DMS 273 treated with DMSO at 0.1 percent for 48 hours (cell line): ENCODE data around the gene SS18L1.
"Not testable (repeated sequence)": the region's sequence is repeated elsewhere in the genome, so short reads cannot be mapped to it uniquely, and the experiment has no call there.

Source experiments
- DNase-seq: peaks from one replicate; lab custom pipeline; 2025; lab: John Stamatoyannopoulos, UW

The SS18L1 gene

DNA sequence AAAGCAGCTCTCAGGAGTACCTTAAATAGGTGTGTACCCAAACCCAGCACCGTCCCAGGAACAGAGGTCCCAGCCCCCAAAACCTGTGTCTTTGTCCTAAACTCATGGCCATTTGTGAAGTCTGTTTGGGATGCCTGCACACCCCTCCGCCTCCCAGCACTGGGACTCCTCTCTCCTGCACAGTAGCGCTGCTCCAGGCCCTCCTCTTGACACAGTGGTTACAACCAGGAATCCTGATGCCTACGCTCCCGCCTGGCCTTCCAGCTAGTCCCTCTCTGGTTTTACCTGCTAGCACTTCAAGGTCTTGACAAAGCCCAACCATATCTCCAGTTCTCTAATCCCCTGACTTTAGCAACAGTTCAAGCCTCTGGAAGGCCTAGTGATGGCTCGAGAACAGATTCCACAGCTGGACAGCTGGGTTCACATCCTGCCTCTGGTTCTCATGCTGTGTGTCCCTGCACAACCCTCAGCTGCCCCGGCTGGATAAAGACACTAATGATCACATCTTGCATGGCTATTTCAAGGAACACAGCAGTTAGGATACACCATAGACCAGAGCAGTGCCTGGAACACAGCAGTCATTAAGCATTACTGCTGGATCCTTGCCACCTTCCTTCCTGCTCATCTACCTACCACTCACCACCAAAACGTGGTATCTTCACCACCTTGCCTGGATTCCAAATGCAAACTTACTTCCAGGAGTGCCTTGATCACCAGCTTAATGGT is 5.9 kb upstream of the SS18L1 start:
- no peak for DNase-seq

- DNase-seq: no peak
Measured at GRCh38 chr20:62138204-62138543, 5.4 kb upstream of the SS18L1 start.

DNA sequence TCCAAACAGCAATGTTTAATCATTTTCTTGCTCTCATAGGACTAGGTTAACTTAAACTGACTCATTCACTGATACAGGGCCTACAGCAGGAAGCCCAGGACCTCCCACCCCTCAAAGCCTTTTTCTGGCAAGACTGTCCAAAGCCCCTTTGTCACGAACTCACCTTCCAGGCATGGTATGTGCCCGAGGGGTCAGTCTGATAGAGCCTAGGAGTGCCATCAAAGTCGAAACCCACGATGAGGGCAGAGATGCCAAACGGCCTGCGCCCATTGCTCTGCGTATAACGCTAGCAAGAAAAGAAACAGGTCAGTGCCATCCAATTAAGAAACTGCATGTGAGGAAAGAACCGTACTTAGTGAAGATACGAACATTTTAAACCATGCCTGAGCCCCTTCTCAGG is 4.7 kb upstream of the SS18L1 start:
- DNase-seq: no peak

GRCh38 chr20:62139636-62140035 is 3.9 kb upstream of the SS18L1 start:
- no peak for DNase-seq

DNA sequence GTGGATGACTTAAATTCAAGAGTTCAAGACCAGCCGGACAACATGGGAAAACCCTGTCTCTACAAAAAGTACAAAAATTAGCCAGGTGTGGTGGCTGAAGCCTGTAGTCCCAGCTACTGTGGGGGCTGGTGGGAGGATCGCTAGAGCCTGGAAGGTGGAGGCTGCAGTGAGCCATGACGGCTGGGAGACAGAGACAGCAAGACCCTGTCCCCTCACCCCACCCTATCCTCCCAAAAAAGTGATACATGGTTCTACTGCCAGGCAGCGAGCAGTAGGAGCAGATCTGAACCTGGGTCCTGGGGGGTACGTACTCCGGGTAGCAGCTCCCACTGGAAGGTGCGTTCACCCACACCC is 2.5 kb upstream of the SS18L1 start:
- no peak for DNase-seq

GRCh38 chr20:62141397-62142251 is 1.9 kb upstream of the SS18L1 start:
- DNase-seq: no peak

DNA sequence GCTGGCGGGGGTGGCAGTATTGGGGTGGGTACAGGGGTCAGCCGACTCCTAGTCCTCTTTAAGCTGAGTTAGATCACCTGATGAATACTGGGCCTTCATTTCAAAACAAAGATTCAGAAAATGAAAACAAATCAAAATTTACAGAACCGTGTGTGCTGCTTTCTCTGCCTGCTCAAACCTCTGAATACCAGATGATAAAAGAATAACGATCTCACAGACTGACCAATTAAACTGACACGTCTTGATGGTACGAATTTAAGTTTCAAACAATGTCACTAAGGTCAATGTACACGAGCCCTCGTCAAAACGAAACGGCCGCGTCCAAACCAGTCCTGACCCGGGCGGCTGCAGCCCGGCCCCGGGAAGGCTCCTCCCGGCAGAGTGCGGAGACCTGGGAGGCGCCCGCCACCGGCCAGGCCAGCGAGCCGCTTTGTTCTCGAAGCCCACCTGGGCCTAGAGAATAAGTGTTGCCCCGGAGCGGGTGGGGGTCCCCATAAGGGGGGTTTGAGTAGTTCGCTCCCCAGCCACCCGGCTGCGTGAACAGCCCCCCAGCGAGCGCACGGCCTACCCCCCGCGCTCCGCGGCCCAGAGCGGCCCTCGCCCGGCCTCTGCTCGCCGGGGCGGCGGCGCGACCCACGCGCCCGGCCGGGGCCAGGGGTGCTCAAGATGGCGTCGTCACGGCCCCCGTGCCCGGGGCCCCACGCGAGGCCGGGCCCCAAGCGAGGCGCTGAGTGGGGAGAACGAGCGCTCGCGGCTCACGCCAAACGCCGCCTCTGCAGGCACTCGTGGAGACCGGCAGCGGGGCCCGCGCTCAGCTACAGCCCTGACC is 1.1 kb upstream of the SS18L1 start:
- no peak for DNase-seq

DNA sequence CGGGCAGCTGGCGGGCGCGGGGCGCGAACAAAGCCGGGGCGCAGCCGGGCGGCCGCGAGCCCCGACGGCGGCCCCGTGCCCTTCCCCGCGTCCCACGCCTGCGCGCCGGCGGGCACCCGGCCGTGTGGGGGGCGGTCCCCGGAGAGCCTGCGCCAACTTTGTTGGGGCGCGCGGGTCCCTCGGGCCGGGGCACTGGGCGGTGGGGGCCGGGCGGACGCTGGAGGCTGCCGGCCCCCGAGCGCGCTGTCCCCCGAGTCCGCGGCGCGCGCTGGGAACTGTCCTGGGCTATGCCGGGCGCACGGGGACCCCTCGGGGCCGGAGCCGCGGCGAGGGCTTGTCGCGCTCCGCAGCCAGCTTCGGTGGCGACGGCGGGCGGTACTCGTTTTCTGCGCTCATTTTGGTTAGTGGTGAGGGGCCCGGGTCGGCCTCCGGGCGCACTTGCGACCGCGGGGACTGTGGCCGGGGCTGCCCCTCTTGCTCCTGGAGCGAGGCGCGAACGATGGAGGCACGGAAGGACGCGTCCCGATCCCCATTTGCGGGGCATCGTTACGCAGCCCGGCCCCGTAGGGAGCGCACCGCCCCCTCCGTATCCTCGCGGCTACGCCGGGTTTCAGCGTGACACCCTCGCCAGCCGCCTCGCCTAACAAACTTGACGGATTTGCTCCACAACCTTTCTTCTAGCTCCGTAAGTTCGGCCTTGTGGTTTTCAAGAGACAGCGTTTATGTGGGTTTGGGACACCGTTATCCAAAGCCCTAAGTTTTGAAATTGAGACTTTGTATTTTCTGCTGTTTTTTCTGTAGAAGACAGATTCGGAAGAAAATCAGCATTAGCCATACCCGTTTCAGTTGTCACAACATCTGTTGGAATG is 622 bp downstream of the SS18L1 start:
- DNase-seq: no peak

GRCh38 chr20:62145688-62146018 is 2.1 kb downstream of the SS18L1 start:
- DNase-seq: no peak

DNA sequence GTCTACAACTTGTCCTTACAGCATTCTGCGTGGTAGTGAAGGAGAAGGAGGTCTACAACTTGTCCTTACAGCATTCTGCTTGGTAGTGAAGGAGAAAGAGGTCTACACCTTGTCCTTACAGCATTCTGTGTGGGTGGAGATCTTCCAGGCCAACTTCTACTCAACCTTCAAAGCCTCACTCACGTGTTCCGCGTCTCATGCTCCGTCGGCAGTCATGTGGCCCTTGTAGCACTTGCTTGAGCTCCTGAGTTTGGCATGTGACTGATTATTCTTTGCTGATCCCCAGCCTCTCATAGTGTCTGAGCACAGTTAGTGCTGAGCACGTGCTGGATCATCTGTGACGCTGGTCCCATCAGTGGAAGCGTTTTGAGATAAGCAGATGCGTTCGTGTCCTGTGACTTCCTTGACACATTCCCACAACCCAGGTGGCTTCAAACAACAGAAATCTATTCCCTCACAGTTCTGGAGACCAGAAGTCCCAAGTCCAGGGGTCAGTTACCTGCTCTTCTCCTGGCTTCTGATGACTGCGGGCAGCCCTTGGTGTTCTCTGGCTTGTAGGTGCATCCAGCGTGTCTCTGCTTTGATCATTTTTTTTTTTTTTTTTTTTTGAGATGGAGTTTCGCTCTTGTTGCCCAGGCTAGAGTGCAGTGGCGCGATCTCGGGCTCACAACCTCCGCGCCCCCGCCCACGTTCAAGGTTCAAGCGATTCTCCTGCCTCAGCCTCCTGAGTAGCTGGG is 2.6 kb downstream of the SS18L1 start:
- no peak for DNase-seq

DNA sequence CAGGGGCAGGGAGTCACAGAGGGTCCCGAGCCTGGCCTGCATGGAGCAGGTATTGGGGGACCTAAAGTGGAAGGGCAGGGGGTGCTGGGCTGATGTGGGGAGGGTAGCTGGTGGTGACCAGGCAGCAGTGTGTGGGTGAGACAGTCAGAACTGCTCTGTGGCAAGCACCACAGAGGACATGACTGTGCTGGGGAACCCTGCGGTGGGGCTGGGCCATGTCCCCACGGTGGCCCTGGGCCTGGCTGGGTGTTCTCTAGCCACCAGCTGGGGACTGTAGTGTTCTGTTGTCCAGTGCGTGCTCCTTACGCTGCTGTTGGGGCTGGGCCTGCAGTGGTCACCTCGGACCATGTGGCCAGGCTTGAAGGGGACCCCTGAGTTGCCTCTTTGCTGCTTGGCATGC is 3.6 kb downstream of the SS18L1 start:
- DNase-seq: no peak

DNA sequence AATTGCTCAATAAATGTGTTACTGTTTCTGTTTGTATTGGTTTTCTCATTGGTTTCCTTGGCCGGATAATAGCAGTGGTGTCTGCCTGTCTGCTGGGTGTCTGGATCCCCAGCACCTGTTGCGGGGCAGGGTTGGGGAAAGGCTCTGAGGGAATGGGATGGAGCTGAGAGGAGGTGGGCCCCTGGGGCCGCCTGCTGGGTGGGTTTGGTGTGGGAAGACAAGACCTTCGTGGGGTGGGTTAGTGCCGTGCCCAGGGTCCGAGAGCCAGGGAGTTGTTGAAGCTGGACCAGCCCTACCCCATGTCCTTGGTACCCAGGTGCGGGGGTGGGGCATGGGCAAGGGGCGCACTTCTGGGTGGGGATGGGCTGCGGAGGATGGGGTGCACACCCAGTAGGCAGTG is 4.0 kb downstream of the SS18L1 start:
- no peak for DNase-seq

DNA sequence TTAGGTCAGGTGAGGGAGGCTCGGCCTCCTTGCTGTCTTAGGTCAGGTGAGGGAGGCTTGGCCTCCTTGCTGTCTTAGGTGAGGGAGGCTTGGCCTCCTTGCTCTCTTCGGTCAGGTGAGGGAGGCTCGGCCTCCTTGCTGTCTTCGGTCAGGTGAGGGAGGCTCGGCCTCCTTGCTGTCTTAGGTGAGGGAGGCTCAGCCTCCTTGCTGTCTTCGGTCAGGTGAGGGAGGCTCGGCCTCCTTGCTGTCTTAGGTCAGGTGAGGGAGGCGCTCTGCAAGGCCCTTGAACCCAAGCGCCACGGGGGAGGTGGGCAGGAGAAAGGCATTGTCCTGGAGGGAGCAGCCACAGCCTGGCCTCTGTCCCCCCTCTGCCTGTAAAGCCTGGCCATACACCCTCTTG is 4.8 kb downstream of the SS18L1 start:
- not testable (repeated sequence) for DNase-seq

GRCh38 chr20:62148908-62149314 is 5.3 kb downstream of the SS18L1 start:
- DNase-seq: no peak

DNA sequence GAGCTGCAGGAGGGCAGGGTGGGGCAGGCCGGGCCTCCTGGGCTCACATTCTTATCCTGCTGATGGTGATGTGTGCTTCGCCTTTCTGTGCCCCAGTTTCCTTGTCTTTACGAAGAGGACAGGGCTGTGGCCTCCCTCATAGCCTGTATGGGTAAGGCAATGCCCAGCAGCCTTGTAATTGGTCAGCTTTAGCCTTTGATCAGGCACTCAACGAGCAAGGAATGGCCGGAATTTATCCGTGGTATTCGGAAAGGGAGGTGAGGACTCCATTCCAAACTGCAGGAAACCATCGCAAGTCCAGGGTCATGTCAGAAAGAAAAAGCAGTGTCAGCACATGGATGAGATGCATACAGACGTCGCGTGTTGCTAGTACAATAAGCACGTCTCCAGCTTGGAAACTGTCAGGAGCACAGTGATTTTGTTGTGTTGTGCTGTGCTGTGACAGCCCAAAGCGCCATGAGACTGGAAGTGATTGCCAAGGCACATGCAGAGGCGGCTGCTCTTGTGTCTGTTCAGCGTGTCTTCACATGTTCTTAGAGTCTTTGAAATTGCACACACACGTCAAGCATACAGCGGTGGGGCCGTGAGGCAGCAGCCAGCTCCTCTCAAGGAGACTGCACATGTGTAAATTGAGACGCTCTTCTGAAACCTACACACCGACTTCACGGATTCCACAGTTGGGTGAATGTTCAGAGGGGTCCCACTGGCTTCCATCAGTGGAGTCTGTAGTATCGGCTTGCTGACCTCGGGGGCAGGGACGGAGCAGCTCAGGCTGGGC is 6.2 kb downstream of the SS18L1 start:
- DNase-seq: no peak

DNA sequence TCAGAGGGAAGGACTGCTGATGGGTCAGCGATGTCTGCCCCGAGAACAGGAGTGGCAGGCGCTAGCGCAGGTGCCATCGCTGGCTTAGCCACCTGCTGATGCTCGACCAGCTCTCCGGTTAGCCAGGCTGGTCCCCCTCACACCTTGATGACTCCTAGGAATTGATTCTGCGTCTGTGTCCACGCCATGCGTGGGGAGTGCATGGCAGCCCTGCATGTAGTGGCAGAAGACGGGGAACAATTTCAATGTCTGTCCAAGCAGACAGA is 6.7 kb downstream of the SS18L1 start:
- no peak for DNase-seq

DNA sequence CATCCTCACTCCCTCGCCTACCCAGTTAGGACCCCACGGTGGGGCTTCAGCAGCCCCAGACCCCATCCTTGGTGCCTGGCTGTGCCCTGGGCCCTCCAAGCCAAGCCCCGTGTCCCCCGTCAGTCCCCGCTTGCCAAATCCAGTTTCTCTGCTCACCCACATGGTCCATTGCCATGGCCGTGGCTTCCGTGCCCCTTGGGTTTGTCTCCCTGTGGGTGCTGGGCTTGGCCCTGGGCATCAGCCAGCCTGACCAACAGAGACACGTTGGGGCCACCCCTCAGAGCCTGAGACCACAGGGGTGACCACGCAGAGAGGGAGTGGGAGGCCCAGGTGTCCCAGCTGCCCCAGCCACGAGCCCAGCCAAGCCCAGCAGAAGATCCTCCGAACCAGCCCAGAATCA is 7.7 kb downstream of the SS18L1 start:
- DNase-seq: no peak

DNA sequence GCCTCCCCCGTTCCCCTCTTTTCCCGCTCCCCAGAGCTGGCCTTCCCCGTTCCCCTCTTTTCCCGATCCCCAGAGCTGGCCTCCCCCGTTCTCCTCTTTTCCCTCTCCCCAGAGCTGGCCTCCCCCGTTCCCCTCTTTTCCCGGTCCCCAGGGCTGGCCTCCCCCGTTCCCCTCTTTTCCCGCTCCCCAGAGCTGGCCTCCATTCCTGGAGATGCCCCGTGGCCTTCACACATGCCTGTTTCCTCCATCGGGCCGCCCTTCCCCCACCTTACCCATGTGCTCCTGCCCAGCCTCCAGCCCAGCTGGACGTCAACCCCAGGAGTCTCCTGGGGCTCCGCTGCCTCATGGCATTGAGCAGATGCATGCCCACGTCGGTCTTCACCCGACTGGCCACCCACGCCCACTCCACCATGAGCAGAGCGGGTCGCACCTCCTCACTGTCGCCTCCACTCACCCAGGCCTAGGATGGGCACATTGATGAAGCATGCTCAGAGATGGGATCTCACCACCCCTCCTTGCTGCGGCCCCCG is 8.3 kb downstream of the SS18L1 start:
- DNase-seq: no peak

DNA sequence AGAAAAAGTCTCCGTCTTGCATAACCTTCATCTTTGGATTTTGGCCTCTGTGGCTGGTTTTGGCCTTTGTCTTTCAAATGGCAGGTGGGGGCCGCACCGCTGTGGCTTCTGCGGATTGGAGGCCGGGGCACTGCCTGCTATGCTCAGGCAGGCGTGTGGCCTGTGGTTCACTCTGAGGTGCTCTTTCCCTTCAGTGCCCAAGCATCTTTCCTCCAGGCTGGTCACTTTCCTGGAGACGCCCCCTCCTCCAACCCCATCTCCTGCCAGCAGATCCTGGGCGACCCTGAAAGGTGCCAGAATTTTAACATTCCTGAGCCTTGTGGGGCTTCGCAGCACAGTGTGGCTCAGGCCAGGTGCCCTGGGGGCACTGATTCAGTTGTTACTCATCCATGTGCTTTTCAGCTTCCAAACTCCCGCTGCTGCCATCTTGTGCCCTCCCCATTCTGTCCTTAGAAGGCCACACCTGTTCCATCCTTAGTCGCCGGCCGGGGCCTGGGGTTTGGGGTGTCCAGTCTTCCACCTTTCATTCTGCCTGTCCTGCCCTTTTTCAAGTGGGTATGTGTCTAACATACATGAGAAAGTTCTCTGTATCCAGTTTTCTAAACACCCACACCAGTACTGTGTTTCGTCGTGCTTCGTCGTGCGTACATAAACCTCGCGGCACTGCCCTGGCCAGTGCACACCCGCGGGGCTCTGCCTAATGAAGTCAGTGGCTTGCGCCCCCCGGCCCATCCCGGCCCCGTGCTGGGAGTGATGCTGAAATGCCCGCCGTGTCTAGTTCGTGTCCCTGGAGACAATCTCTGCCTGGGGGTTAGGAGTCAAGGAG is 12.1 kb downstream of the SS18L1 start:
- no peak for DNase-seq

DNA sequence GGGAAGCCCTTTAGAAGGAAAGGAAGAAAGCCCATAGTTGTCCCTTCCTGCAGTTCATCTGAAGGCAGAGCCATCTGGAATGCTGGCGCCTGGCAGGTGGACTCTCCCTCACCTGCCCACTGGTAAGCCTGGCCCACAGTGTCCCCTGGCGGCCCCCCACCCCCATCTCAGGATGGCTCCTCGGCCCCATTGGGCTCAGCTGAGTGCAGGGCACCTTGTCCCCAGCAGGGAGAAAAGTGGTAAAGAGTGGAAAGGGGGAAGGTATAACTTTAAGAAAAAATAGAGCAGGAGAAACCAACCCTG is 12.6 kb downstream of the SS18L1 start:
- DNase-seq: no peak
